ENCODE results near the gene SLC4A5.

Gene SLC4A5

DNA sequence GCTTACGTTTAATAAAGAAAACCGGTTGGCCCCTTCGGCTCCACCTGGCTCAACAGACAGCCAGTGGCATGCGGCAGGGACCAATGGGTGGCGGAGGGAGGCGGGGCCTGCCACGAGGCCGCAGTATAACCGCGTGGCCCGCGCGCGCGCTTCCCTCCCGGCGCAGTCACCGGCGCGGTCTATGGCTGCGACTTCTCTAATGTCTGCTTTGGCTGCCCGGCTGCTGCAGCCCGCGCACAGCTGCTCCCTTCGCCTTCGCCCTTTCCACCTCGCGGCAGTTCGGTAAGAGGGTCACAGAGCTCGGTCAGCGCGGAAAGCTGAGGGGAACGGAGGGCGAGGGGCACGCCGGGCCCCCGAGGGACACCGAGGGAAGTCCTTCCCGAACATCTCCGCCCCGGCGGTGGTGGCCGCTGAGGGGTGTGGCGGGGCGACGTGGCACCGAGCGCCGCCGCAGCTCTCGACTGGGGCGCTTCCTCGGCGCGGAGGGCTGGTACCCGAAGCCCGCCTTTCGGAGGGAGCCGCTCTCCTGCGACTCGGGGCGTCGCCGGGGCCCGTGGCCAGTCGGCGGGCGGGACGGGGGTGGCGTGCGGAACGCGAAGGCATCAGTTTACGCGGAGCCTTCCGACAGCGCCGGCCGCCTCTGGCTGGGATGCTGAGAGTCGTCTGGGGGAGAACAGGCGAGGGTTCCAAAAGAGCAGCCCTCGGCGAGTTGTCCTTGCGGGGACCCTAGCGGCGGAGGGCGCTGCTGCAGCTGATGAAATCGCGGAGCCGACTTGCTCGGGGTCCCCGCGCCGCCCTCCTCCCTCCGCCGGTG, 144.5 kb downstream of the SLC4A5 start, which contains the start of gene MTHFD2:
Gene MTHFD2 (plus strand): TSS at position 155 of the 814 bp plus-strand sequence. CDS start 27 bp downstream, at position 182.
- TF ChIP-seq, protein P1, sequence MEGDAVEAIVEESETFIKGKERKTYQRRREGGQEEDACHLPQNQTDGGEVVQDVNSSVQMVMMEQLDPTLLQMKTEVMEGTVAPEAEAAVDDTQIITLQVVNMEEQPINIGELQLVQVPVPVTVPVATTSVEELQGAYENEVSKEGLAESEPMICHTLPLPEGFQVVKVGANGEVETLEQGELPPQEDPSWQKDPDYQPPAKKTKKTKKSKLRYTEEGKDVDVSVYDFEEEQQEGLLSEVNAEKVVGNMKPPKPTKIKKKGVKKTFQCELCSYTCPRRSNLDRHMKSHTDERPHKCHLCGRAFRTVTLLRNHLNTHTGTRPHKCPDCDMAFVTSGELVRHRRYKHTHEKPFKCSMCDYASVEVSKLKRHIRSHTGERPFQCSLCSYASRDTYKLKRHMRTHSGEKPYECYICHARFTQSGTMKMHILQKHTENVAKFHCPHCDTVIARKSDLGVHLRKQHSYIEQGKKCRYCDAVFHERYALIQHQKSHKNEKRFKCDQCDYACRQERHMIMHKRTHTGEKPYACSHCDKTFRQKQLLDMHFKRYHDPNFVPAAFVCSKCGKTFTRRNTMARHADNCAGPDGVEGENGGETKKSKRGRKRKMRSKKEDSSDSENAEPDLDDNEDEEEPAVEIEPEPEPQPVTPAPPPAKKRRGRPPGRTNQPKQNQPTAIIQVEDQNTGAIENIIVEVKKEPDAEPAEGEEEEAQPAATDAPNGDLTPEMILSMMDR (IDR thresholded peaks at IDR 0.05; ENCODE audit: insufficient read depth, missing control alignments), result peak; percentile 57
- peak; percentile 85 for DNase-seq (ENCODE audit: insufficient read length, low spot score)
- no peak for FAIRE-seq

DNA sequence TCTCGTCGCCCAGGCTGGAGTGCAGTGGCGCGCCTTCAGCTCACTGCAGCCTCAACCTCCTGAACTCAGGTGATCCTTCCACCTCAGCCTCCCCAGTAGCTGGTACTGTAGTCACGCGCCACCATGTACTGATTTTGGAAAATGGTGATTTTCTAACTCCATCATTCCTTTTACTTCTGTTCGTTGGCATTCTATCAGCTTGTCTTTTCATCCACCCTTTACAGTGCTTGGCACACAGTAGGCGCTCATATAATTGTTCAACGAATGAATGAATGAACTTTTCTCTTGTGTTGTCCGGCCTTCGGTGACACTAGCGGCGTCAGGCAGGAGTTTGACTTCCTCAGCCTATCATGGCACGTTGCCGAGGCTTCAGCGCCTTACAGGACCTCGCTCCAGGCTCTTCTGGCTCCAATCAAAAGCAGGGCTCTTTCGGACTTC, 145.2 kb downstream of the SLC4A5 start:
- FAIRE-seq, result no peak
- TF ChIP-seq, protein P1 (IDR thresholded peaks at IDR 0.05; ENCODE audit: insufficient read depth, missing control alignments), result no peak
- DNase-seq (ENCODE audit: insufficient read length, low spot score), result no peak

DNA sequence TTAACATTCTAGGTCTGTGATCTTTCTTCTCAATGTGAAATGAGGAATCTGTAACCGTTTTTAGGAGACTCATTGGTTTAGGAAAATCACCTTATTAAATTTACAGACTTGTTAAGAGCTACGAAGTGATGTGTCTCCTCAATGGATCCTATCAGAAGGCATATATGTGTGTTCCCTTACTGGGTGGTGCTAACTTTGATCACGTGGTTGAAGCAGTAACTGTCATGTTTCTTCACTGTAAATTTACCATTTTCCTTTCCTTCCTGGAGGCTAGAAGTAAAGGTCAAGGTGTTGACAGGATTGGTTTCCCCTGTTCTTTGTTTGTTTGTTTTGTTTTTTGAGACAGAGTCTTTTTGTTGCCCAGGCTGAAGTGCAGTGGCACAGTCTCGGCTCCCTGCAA, 146.2 kb downstream of the SLC4A5 start:
- TF ChIP-seq, protein P1 (IDR thresholded peaks at IDR 0.05; ENCODE audit: insufficient read depth, missing control alignments), result no peak

DNA sequence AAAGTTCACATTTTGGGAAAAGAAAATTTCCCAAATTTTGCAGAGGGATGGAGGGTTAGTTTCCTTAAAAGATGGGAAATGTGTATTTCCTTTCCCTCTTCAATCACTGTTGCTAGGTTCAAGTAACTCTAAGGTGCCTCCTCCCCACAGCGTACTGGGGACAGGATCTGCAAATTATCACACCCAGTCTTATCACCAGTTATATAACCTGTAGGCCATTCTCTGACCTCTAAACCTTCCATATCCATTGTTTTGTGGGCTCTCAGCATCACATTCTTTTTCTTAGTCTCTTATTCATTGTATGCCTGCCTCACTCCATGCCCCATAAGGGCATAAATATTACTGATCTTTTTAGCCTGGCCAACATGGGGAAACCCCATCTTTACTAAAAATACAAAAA, 148.4 kb downstream of the SLC4A5 start:
- TF ChIP-seq, protein P1 (IDR thresholded peaks at IDR 0.05; ENCODE audit: insufficient read depth, missing control alignments), result no peak
- no peak for DNase-seq (ENCODE audit: insufficient read length, low spot score)

More for the DNA sequence above, 146.2 kb downstream of the SLC4A5 start:
- FAIRE-seq, result no peak
- DNase-seq (ENCODE audit: insufficient read length, low spot score), result no peak

DNA sequence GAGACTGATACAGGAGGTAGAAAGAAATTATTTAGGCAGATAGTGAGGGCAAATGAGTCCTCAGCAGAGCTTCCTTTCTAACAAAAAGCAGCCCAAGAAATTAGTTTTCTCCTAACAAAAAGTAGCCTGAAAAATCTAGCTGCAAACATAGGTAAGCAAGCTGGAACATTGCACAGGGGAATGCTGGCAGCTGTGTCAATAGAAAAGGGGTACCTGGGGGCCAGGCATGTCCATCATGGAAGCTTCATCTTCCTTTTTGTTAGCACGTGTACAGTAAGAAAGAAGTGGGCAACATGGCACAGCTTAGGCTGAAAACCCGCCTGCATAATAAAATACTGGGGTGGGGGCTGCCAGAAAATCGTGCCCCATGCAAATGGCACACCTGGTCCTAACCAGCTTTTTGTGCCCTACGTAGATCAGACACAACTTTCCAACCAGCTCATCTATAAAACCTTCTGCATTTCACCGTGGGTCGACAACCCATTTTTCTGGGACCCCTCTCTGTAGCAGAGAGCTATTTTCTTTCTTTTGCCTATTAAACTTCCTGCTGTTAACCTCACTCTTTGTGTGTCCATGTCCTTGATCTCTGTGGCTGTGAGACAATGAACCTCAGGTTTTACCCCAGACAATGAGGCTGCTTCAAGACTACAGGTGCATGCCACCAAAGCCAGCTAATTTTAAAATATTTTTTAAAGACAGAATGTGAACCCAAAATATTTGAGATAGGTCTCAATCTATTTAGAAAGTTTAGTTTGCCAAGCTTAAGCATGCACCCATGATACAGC, 151.4 kb downstream of the SLC4A5 start:
- DNase-seq (ENCODE audit: insufficient read length, low spot score), result no peak
- FAIRE-seq, result no peak
- TF ChIP-seq, protein P1 (IDR thresholded peaks at IDR 0.05; ENCODE audit: insufficient read depth, missing control alignments), result no peak

More for the DNA sequence above, 148.4 kb downstream of the SLC4A5 start:
- no peak for FAIRE-seq

DNA sequence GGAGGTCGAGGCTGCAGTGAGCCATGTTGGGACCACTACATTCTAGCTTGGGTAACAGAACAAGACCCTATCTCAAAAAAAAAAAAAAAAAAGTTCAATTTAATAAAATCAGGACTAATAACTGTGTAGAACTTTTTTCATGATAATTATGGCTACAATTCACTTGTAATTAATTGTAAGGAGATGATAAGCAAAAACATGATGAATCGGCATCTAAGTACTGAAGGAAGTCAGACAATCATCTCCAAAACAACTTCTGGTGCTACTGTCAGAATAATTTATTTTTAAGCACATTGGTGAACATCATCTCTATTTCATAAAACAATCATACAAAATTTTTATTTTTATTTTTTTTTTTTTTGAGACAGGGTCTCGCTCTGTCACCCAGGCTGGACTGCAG, 154.5 kb downstream of the SLC4A5 start:
- TF ChIP-seq, protein P1 (IDR thresholded peaks at IDR 0.05; ENCODE audit: insufficient read depth, missing control alignments), result no peak
- FAIRE-seq (no peak), DNase-seq (ENCODE audit: insufficient read length, low spot score) (no peak)
